Measurements from ENCODE around the gene PCSK6.

PCSK6 gene

DNA sequence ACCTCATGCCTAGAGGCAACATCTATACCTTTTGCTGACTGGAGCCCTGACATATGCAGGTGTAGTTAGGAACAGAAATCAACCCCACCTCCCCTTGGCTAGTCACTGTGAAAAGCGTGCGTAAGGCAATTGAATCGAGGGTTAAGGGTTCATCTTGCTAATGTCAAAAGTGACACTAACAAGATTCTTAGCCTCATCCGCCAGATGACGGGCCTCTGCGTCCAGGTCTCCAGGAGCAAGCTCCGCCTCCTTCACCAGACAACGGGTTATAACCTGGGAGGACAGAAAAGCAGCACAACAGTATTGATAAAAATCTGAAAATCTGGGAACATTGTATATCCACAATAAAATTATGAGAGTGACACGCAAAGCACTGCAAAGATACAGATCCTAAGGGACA lies 216.9 kb downstream of the PCSK6 start:
- DNase-seq (ENCODE audit: low spot score), result no peak

DNA sequence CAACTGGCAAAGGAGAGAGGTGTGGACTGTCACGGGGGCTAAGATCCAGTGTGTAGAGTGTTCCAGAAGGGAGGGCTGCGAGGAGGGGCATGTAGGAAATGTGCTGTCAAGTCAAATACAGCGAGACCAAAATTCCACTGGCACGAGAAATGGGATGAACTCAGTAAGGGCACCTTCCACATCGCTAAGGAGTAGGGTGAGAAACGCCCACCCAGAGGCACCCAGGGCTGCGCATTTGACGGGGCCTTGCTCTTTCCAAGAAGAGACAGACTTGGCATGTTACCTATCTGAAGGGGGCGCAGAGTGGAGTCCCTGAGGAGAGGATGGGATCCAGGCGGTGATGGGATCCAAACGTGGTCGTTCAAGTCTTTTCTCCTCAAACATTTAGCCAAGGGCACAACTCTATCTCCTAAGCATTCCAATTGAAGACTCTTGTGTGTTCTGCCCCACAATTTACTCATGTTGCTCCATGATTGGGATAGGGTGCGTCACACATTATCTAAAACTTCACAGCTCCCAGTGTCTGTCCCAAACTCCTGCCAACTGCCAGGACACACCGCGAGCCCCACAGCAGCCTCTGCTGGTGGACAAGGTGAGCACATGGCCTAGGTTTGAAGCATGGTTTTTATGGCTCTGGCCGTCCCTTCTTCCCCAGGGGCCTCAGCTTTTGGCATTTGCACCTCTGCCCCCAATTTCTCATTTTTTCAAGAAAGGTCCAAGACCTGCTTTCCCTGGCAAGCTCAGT lies 219.9 kb downstream of the PCSK6 start:
- DNase-seq (ENCODE audit: low spot score), result no peak

- peak; percentile 58 for DNase-seq (ENCODE audit: low spot score)
Measured at GRCh38 chr15:101267320-101268104, 222.0 kb downstream of the PCSK6 start.

- no peak for DNase-seq (ENCODE audit: low spot score)
Measured at GRCh38 chr15:101266787-101267186, 222.7 kb downstream of the PCSK6 start.

DNA sequence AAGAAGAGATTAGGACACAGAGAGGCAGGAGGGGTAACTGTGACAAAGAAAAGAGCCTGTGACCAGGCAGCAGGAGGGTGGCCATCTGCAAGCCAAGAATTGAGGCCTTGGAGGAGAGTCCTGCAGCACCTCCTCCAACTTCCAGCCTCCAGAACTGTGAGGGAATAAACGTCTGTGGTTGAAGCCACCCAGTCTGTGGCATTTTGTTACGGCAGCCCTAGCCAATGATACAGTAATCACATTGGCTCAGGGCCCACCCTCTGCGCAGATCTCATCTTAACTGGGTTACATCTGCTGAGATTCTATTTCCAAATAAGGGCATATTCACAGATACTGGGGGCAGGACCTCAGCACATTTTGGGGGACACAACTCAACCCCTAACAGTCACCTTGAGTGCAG lies 223.5 kb downstream of the PCSK6 start:
- DNase-seq (ENCODE audit: low spot score), result no peak

DNA sequence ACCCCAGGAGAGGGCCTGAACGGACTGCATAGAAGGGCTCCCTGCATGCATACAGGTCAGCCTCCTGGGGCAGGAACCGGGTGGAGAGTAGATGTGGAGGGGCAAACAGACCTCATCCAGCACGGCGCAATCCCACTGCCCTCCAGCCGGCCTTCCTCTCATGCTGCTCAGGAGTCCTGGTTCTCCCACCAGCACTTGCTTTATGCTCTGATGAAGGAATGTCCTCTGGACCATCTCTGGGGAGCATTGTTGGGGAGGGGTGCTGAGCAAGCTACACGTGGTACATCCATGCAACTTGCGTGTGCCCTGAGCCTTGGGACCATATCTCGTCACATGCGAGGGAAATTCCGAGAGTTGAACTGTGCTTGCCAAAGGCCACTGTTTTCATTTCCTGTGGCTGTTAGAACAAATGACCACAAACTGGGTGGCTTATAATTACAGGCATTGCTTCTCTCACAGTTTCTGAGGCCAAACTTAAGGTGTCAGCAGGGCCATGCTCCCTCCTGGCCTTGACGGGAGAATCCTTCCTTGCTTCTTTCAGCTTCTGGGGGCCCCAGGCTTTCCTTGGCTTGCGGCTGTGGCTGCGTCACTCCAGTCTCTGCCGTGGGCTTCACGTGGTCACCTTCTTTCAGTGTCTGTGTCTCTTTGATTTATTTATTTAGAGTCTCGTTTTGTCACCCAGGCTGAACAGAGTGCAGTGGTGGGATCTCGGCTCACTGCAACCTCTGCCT lies 224.4 kb downstream of the PCSK6 start:
- DNase-seq (ENCODE audit: low spot score), result no peak

DNA sequence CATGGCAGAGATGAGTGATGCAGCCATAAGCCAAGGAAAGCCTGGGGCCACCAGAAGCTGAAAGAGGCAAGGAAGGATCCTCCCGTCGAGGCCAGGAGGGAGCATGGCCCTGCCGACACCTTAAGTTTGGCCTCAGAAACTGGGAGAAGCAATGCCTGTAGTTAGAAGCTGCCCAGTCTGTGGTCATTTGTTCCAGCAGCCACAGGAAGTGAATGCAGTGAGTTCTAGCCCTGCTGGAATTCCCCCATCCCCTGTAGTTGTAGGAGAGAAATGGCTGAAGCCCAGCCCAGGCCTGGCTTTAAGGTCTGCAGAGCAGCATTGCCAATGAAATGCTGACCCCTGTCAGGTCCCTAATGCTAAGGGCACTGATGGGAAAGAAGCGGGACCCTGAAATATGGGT lies 225.5 kb downstream of the PCSK6 start:
- no peak for DNase-seq (ENCODE audit: low spot score)

DNA sequence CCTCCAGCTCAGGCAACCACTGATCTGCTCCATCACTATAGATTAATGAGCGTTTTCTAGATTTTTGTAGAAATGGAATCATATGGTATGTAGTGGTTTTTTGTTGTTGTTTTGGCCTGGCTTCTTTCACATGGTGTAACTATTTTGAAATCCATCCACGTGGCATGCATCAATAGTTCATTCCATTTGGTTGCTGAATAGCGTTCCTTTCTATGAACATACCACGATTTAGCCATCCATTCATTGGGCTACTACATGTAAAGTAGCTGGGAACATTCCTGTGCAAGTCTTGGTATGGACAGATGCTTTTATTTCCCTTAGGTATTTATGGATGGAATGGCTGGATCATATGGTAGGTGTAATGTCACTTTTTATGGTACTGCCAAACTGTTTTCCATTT lies 227.0 kb downstream of the PCSK6 start:
- no peak for DNase-seq (ENCODE audit: low spot score)

DNA sequence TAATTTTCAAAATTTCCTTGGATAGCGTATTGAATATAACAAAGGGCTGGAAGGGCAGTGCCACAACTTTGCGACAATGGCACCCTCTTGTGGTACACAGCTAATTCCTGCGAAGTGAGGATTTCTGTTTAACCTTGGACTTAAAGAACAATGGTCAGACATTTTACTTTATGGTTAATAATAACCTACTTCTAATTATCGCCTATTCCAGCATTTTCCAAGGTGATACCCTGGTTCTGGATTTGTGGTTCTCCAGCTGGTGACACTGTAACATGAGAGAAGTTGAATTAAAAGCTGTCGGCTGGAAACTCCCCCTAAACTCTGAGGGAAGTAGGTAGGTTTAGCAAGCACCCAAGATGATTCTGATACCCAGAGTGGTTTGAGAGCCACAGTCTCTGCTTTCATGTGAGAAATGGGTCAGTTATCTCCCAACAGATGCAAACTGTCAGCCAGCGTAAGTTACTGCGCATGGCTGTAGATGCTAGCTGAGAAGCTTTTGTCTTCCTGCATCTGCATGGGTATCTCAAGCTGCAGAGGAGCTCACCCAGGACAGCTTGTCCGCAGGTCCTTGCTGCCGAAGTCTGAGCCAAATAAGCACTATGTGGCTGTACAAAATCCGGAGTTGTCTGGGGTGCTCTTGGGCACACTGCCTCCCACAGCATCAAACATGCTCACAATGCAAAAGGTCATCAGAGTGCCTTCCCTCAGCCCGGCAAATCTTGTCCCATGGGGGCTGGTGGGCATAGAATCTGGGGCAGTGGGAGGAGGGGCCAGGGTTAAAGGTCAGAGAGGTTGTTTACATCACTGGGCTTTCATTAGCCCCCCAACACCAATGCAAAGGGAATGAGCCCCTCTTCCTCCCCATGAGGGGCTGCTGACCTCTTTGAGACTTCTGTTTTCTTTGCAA lies 231.0 kb downstream of the PCSK6 start:
- DNase-seq (ENCODE audit: low spot score), result peak; percentile 50

- no peak for DNase-seq (ENCODE audit: low spot score)
Measured at GRCh38 chr15:101256757-101257156, 232.8 kb downstream of the PCSK6 start.

GRCh38 chr15:101255615-101256241 lies 233.8 kb downstream of the PCSK6 start:
- no peak for DNase-seq (ENCODE audit: low spot score)

DNA sequence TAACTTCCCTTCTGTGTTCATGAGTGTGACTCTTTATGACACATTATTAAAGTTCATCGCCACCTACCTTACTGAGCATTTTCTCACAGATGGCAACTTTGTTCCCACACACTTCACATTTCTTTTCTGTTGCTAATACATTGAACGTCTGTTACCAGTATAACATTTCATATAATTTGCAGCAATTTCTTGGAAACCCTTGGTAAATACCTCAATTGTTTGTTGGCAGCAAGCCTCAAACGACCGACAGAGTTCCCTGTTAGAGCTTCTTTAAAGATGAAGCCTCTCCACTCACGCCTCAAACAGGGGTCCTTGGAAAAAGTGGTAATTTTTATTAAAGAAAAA lies 234.5 kb downstream of the PCSK6 start:
- no peak for DNase-seq (ENCODE audit: low spot score)

DNA sequence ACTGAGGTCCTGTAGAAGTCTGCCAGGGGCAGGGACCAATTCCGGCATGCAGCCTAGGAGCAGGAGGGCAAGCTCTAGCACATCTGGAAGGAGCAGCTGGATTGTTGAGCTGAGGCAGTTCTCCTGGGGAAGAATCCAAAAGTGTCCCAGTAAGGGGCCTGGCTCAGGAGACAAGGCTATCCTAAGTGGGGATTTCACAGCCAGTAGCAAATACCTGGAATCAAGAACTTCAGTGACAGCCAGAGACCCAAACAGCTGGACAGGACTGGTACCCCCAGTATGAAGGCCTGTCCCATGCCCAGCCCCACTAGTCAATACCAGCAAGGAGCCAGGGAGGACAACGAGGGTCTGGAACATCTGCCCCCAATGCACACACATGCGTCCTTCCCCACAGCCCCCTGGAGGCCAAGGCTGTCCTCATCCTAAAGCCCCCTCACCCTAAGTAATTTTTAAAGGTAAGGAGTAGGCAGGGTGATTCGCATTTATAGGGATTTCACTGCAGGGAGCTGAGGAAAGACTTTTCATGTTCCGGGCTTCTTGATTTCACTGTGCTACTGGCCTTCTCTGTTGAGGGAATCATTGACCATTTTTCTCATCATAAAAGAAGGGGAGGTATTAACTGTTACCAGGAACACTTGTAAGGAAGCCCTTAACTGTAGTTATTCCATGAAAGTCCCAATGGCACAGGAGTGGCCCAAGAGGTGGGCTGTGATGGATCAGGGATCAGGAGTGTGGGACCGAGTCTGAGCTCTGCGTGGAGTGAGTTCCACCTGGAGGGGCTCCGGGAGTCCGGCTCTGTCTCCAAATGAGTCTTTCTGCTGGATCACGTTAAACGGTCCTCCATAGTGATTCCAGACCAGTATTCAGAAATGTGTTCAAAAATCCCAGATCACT lies 235.1 kb downstream of the PCSK6 start:
- DNase-seq (ENCODE audit: low spot score), result no peak

Data from hepatic stellate cell (primary cell).